Fibroblast of the aortic adventitia (primary cell): ENCODE data around the gene ZNF487. TPM values are rescaled to one million over a fixed set of nuclear protein-coding genes. Genes with fewer than 3 reads are reported as not detected.

ENCODE experiments used
- DNase-seq: peaks from one replicate; pipeline ENCODE4 v3.0.0-alpha.2; 2010; ENCODE audit warnings: low read depth
- H3K4me3 ChIP-seq: 2 replicates; pipeline ENCODE4 v1.5.1; 2011; ENCODE audit warnings: low read depth, mild to moderate bottlenecking, control low read depth, low read length, moderate library complexity
- CTCF ChIP-seq: IDR thresholded peaks from 2 replicates; pipeline ENCODE4 v1.5.1; 2011; ENCODE audit warnings: mild to moderate bottlenecking, low read length, control low read depth, inconsistent platforms; ENCODE audit not compliant: insufficient read depth
- total RNA-seq: library from RNA; depleted of rRNA; stranded (reverse); fragments of >200 nt; gene quantifications from 2 replicates; pipeline ENCODE4 v1.2.3, GENCODE V29; 2012; ENCODE audit warnings: low replicate concordance

Gene ZNF487
- total RNA-seq, 1 donor = 36.5 TPM

DNA sequence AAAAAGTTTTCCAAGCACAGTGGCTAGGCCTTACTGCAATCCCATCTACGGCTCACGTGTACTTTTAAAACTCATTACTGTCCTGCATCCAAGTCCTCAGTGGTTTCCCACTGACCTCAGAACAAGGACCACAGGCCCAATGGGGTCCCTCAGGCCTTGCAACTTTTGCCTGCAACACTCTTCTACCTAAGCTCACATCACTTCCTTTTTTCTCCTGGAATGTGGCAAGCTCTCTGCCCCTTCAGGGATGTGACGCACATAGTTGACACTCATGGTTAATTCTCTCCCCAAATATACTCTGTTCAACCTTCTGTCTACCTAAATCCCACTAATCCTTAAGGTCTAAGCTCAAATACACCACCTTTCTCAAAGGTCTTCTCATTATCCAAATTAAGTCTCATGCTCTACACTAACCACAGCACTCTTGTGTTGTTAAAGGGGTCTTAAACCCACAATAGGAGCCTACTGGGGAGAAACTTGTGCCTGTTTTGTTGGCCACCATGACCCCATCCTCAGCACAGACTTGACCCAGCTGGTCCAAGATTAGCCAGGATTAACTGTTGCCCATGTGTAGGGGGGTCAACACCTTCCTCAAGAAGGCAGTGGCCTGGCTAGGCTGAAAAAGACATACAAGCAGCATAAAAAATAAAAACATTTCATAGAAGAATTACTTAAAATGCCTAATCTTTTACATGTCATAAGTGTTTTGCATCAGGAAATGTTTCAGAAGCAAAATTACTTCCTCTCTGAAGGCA is 43.1 kb upstream of the ZNF487 start:
- no peak for TF ChIP-seq CTCF
- H3K4me3 ChIP-seq = no peak overlapping the region
- DNase-seq = no peak

GRCh38 chr10:43394868-43395267 is 42.0 kb upstream of the ZNF487 start:
- no peak for DNase-seq
- no peak for TF ChIP-seq CTCF
- peak overlapping the region; percentile 68 for H3K4me3 ChIP-seq

DNA sequence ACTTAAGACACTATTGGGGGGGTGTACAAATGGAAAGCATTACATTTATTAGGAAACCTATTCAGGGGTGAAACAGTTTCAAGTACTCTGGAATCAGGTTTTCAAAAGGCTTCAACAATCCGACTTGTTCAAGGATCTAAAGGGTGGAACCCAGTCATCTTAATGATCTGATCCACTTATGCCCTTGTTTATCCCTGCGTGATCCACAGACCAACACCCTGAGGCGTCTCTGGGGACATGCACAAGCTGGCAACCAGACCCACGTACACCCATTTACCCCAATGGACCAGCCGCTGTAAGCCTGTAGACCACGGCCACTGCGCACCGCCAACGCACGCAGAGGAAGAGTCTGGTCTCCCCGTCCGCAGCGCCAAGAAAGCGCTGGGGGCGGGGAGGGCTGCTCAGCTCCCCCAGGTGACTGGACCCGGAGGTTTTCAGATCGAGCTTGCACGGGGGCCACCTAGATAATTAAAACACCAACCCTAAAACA is 41.3 kb upstream of the ZNF487 start:
- TF ChIP-seq CTCF = no peak
- DNase-seq = peak; percentile 34
- H3K4me3 ChIP-seq = peak overlapping the region; percentile 68

DNA sequence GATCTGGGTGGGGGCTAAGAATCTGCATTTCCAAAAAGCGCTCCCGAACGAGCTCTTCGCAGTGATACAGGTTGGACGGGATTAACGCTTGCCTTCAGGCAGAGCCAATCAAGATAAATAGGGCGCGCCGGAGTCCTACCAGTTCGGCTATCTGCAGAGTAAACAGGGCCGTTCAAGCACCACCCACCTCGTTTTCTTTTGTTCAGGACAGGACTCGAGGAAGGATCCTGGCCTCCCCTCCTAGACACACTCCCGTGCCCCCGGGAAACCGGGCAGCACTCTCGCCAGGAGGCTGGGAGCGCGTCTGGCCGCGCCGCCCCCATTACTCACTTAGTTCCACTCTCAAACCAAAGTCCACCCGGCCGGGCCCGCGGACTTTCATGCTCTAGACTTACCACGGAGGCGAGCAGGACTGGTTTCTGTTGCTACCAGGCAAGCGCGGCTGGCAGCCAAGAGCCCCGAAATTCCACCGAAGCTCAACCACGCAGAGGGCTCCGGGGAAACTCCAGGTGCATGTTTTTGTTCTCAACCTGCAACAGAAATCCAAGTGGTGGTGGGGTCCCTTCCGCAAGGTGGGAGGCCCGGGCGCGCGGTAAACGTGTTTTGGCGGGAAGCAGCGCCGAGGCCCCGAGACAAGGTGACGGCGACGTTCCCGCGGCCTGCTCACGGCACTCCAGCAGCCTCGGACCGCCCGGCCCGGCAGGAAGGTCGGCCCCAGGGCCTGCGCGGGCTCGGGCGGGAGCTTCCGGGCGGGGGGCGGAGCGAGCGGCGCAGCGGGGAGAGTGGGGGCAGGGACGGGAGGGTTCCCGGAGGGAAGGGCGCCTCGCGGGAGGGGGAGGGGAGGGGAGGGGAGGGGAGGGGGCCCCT is 40.6 kb upstream of the ZNF487 start:
- no peak for TF ChIP-seq CTCF
- peak overlapping the region; percentile 68 for H3K4me3 ChIP-seq
- DNase-seq = peak; percentile 64

DNA sequence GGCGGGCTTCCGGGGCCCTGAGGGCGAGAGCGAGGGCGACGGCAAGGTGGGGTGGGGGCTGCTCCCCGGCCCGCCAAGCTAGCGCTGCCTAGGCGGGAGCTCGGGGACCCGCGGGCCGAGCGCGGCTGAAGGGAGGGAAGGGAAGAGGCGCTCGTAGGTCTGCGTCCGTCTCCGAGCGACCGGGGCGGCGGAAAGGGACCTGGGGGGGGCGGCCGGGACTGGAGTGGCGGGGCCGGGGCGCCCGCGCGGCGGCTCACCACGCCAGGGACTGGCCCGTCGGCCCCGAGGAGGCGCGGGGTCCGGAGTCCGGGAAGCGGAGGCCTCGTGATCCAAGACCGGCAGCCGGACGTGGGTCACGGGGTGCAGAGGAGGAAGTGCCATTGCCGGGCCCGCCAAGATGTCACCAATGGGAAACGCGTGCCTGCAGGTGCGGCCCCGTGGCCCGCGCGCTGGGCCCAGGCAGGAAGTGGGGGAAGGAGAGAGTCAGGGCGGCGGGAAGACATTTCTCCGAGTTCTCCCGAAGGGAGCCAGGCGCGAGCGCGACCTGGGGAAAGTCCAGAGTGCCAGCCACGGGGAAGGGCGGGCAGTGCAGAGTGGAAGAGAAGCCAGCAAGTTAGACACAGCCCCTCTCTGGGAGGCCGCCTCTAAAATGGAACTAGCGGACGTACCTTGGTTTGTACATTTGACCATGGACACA is 39.8 kb upstream of the ZNF487 start:
- peak overlapping the region; percentile 68 for H3K4me3 ChIP-seq
- TF ChIP-seq CTCF = no peak
- peak; percentile 63 for DNase-seq

- no peak for DNase-seq
- TF ChIP-seq CTCF = no peak
- no peak overlapping the region for H3K4me3 ChIP-seq
These were observed 38.0 kb upstream of the ZNF487 start for GRCh38 chr10:43398939-43399319.
